HepG2 (cell line): ENCODE measurements around the gene CPNE1. TPM values are rescaled to one million over a fixed set of nuclear protein-coding genes. Genes with fewer than 3 reads are reported as not detected.

ENCODE experiments used
- ARID5B ChIP-seq: IDR thresholded peaks from 2 replicates; pipeline ENCODE4 v1.4.0; 2020; ENCODE audit warnings: mild to moderate bottlenecking, missing genetic modification reagents
- EED ChIP-seq: sonication (generic); formaldehyde crosslinking; IDR thresholded peaks from 2 replicates; pipeline ENCODE4 v1.5.0; 2020; ENCODE audit warnings: mild to moderate bottlenecking, missing genetic modification reagents
- NCOA5 ChIP-seq: sonication (generic); formaldehyde crosslinking; IDR thresholded peaks from 2 replicates; pipeline ENCODE4 v1.4.0; 2020; ENCODE audit warnings: missing genetic modification reagents
- POLR2G ChIP-seq: fragments of 200-400 bp; formaldehyde crosslinking; IDR thresholded peaks from 2 replicates; pipeline ENCODE4 v1.6.1; 2018; ENCODE audit warnings: mild to moderate bottlenecking, low read depth, low read length, moderate library complexity
- SRSF9 ChIP-seq: fragments of 200-400 bp; formaldehyde crosslinking; IDR thresholded peaks from 2 replicates; pipeline ENCODE4 v1.6.1; 2018; ENCODE audit warnings: borderline replicate concordance, mild to moderate bottlenecking, low read depth, low read length; ENCODE audit not compliant: insufficient read depth, poor library complexity, severe bottlenecking
- ZBTB34 ChIP-seq: sonication (generic); formaldehyde crosslinking; IDR thresholded peaks from 2 replicates; pipeline ENCODE4 v1.8.0; 2022; ENCODE audit warnings: mild to moderate bottlenecking, missing genetic modification reagents
- ZBTB46 ChIP-seq: sonication (generic); formaldehyde crosslinking; IDR thresholded peaks from 2 replicates; pipeline ENCODE4 v1.4.0; 2020; ENCODE audit warnings: mild to moderate bottlenecking, missing genetic modification reagents, borderline replicate concordance
- ZIK1 ChIP-seq: sonication (generic); formaldehyde crosslinking; IDR thresholded peaks from 2 replicates; pipeline ENCODE4 v1.5.0; 2020; ENCODE audit warnings: mild to moderate bottlenecking, low read depth, missing genetic modification reagents, borderline replicate concordance
- ZMYM3 ChIP-seq: sonication (generic); formaldehyde crosslinking; IDR thresholded peaks from 2 replicates; pipeline ENCODE4 v1.5.1; 2020; ENCODE audit warnings: mild to moderate bottlenecking, missing genetic modification reagents
- ZNF280B ChIP-seq: sonication (generic); formaldehyde crosslinking; IDR thresholded peaks from 2 replicates; pipeline ENCODE4 v1.5.0; 2020; ENCODE audit warnings: missing genetic modification reagents, mild to moderate bottlenecking, borderline replicate concordance
- polyA plus RNA-seq, 8 experiments: library from polyadenylated mRNA; depleted of rRNA in 3 of 8; stranded (reverse) in 7 of 8; unstranded in 1 of 8; fragments of >200 nt; fragmentation: Illumina TruSeq in 4 of 8; extraction: Trizol in 4 of 8; gene quantifications; 2 replicates each; pipeline versions ENCODE4 v1.2.1 to v1.2.3, GENCODE V29; 2011 to 2016; ENCODE audit warnings: low read depth in 4 of 8, missing spikeins in 1 of 8, mixed read lengths in 1 of 8; ENCODE audit not compliant: insufficient read depth in 1 of 8
- total RNA-seq, 5 experiments: library from RNA; depleted of rRNA; stranded (reverse); fragments of >200 nt; fragmentation: Illumina TruSeq; extraction: Trizol; gene quantifications; 2 replicates each; pipeline ENCODE4 v1.2.3, GENCODE V29; 2016; ENCODE audit warnings: low read depth in 1 of 5

Gene CPNE1
- total and polyA plus RNA-seq, 2 of the 13 experiments (the other 11 are each of a cell fraction or from before 2014, with no cell fraction given), result 408 to 431 TPM

GRCh38 chr20:35702051-35702823 lies 37.5 kb upstream of the CPNE1 start (continued):
- no peak for TF ChIP-seq NCOA5 (CRISPR knock-in tag)
- TF ChIP-seq ARID5B (CRISPR knock-in tag), result 0 out of 2 replicates have a peak, but pooled peaks have one; percentile 9
- 0 out of 2 replicates have a peak, but pooled peaks have one; percentile 60 for TF ChIP-seq ZBTB34 (CRISPR knock-in tag)
- no peak for TF ChIP-seq ZIK1 (CRISPR knock-in tag)
- no peak for TF ChIP-seq SRSF9
- TF ChIP-seq EED, result no peak
- no peak for TF ChIP-seq ZNF280B (CRISPR knock-in tag)
- peak; percentile 76 for TF ChIP-seq POLR2G
- TF ChIP-seq ZMYM3, result no peak
- no peak for TF ChIP-seq ZBTB46 (CRISPR knock-in tag)
